ENCODE results near the gene A2M.
A peak's percentile ranks its signal among the peaks of the same experiment; 100 is the strongest.

A2M gene

GRCh38 chr12:9066755-9067423 is 48.8 kb downstream of the A2M start:
- H3K27ac ChIP-seq = no peak overlapping the region
- H3K4me3 ChIP-seq = no peak overlapping the region
- no peak for TF ChIP-seq CTCF (IDR thresholded peaks at IDR 0.05)
- DNase-seq (ENCODE audit: low spot score) = no peak

GRCh38 chr12:9066183-9066623 is 49.5 kb downstream of the A2M start:
- no peak for TF ChIP-seq CTCF (IDR thresholded peaks at IDR 0.05)
- H3K27ac ChIP-seq = no peak overlapping the region
- no peak for DNase-seq (ENCODE audit: low spot score)
- H3K4me3 ChIP-seq = no peak overlapping the region

GRCh38 chr12:9065607-9065856 is 50.2 kb downstream of the A2M start:
- no peak for DNase-seq (ENCODE audit: low spot score)
- Histone ChIP-seq H3K4me3 (peak overlapping the region; percentile 78), H3K27ac (peak overlapping the region; percentile 98 to 99)
- TF ChIP-seq CTCF (IDR thresholded peaks at IDR 0.05) = no peak

GRCh38 chr12:9064815-9065606 is 50.7 kb downstream of the A2M start:
- no peak for TF ChIP-seq CTCF (IDR thresholded peaks at IDR 0.05)
- H3K27ac ChIP-seq = peak overlapping the region; percentile 98 to 99
- H3K4me3 ChIP-seq = peak overlapping the region; percentile 78
- DNase-seq (ENCODE audit: low spot score) = peak; percentile 89

GRCh38 chr12:9064201-9064814 is 51.4 kb downstream of the A2M start:
- no peak for TF ChIP-seq CTCF (IDR thresholded peaks at IDR 0.05)
- peak overlapping the region; percentile 98 to 99 for H3K27ac ChIP-seq
- peak overlapping the region; percentile 78 for H3K4me3 ChIP-seq
- peak; percentile 78 for DNase-seq (ENCODE audit: low spot score)

GRCh38 chr12:9052610-9053009 is 63.1 kb downstream of the A2M start:
- Histone ChIP-seq H3K27ac (no peak overlapping the region), H3K4me3 (no peak overlapping the region)
- no peak for DNase-seq (ENCODE audit: low spot score)
- TF ChIP-seq CTCF (IDR thresholded peaks at IDR 0.05) = no peak
